HG02938 (cell line): ENCODE measurements around the gene XAF1.
"Not testable (repeated sequence)": the region's sequence is repeated elsewhere in the genome, so short reads cannot be mapped to it uniquely, and the experiment has no call there.

Source experiments
- ATAC-seq: cut with Tn5 transposase; IDR thresholded peaks from one replicate; pipeline ENCODE4 v1.9.1; 2021; ENCODE audit warnings: mild to moderate bottlenecking, moderate library complexity; ENCODE audit not compliant: unreplicated experiment

XAF1 gene

GRCh38 chr17:6753006-6753445 is 2.8 kb upstream of the XAF1 start:
- no peak for ATAC-seq

GRCh38 chr17:6753546-6753945 is 2.3 kb upstream of the XAF1 start:
- no peak for ATAC-seq

GRCh38 chr17:6755281-6755680 is 565 bp upstream of the XAF1 start:
- ATAC-seq, result no peak

- ATAC-seq, result no peak
Measured at GRCh38 chr17:6756425-6757031, 682 bp downstream of the XAF1 start.

GRCh38 chr17:6757747-6758146 is 1.9 kb downstream of the XAF1 start:
- no peak for ATAC-seq

- no peak for ATAC-seq
Measured at GRCh38 chr17:6761779-6762178, 5.9 kb downstream of the XAF1 start.

- no peak for ATAC-seq
Measured at GRCh38 chr17:6768447-6768846, 12.6 kb downstream of the XAF1 start.

- no peak for ATAC-seq
Measured at GRCh38 chr17:6772016-6772415, 16.2 kb downstream of the XAF1 start.

- ATAC-seq, result not testable (repeated sequence)
Measured at GRCh38 chr17:6774906-6775305, 19.1 kb downstream of the XAF1 start.

GRCh38 chr17:6775871-6776405 is 20.1 kb downstream of the XAF1 start, which contains the start of gene FBXO39:
FBXO39 (plus strand) TSS chr17:6776215; CDS start chr17:6779869, 3,654 bp downstream.
- ATAC-seq, result no peak

GRCh38 chr17:6779411-6779810 is 23.6 kb downstream of the XAF1 start:
- ATAC-seq, result no peak

- ATAC-seq, result no peak
Measured at GRCh38 chr17:6780001-6780400, 24.2 kb downstream of the XAF1 start.

- ATAC-seq, result no peak
Measured at GRCh38 chr17:6780886-6781285, 25.0 kb downstream of the XAF1 start.

- ATAC-seq, result no peak
Measured at GRCh38 chr17:6782244-6782643, 26.4 kb downstream of the XAF1 start.

GRCh38 chr17:6786618-6787017 is 30.8 kb downstream of the XAF1 start:
- ATAC-seq, result no peak

GRCh38 chr17:6787081-6787693 is 31.3 kb downstream of the XAF1 start:
- ATAC-seq, result no peak

GRCh38 chr17:6789146-6789545 is 33.3 kb downstream of the XAF1 start:
- ATAC-seq, result no peak

GRCh38 chr17:6793748-6794493 is 38.1 kb downstream of the XAF1 start:
- ATAC-seq, result no peak

- no peak for ATAC-seq
Measured at GRCh38 chr17:6796017-6796886, 40.4 kb downstream of the XAF1 start.

- ATAC-seq, result no peak
Measured at GRCh38 chr17:6796887-6797490, 41.1 kb downstream of the XAF1 start.
